RWPE2 (cell line): ENCODE data around the gene LTA.

ENCODE experiments used
- ATAC-seq: fragments of 200-7000 bp; cut with Tn5 transposase; 3 replicates; pipeline ENCODE4 v1.9.1; 2021; ENCODE audit warnings: low read depth
- DNase-seq: peaks from one replicate; pipeline ENCODE4 v3.0.0-alpha.2; 2020; ENCODE audit warnings: low spot score
- H3K27ac ChIP-seq: fragments of 450-650 bp; 2 replicates; pipeline ENCODE4 v1.5.1; 2017; ENCODE audit warnings: mild to moderate bottlenecking; ENCODE audit not compliant: poor library complexity, severe bottlenecking
- H3K27me3 ChIP-seq: fragments of 250-450 bp; sonication (Bioruptor Pico); 2 replicates; pipeline ENCODE4 v1.5.1; 2021; ENCODE audit warnings: mild to moderate bottlenecking, moderate library complexity; ENCODE audit not compliant: insufficient read depth, poor library complexity, severe bottlenecking
- H3K36me3 ChIP-seq: fragments of 250-450 bp; sonication (Bioruptor Pico); 2 replicates; pipeline ENCODE4 v1.5.1; 2020; ENCODE audit warnings: low read depth, mild to moderate bottlenecking, moderate library complexity
- H3K4me1 ChIP-seq: fragments of 250-450 bp; sonication (Bioruptor Pico); 2 replicates; pipeline ENCODE4 v1.5.1; 2021; ENCODE audit warnings: mild to moderate bottlenecking, moderate library complexity; ENCODE audit not compliant: insufficient read depth, poor library complexity, severe bottlenecking
- H3K4me3 ChIP-seq: fragments of 250-450 bp; sonication (Bioruptor Pico); 2 replicates; pipeline ENCODE4 v1.5.1; 2021; ENCODE audit warnings: mild to moderate bottlenecking, moderate library complexity; ENCODE audit not compliant: severe bottlenecking
- H3K9me3 ChIP-seq: fragments of 250-450 bp; sonication (Bioruptor Pico); 2 replicates; pipeline ENCODE4 v1.5.1; 2021; ENCODE audit warnings: mild to moderate bottlenecking, moderate library complexity; ENCODE audit not compliant: severe bottlenecking
- CTCF ChIP-seq: fragments of 450-650 bp; IDR thresholded peaks from one replicate; pipeline ENCODE4 v1.5.1; 2017; ENCODE audit warnings: mild to moderate bottlenecking, moderate library complexity; ENCODE audit not compliant: poor library complexity, severe bottlenecking

LTA gene

GRCh38 chr6:31528821-31529328, 43.2 kb upstream of the LTA start, which contains the start of gene MCCD1:
MCCD1 (plus strand) TSS chr6:31528962; CDS start chr6:31529015, 53 bp downstream.
- Histone ChIP-seq H3K27me3 (no peaks in the 10 kb centered on the region), H3K36me3 (peaks cover 39% of the 10 kb centered on the region), H3K9me3 (no peaks in the 10 kb centered on the region), H3K4me3 (no peak within 1 kb of the TSS), H3K4me1 (no peaks in the 10 kb centered on the region), H3K27ac (no peak within 1 kb of the TSS)
- ATAC-seq (peak; percentile 13), DNase-seq (no peak)
- no peak for TF ChIP-seq CTCF

DNA sequence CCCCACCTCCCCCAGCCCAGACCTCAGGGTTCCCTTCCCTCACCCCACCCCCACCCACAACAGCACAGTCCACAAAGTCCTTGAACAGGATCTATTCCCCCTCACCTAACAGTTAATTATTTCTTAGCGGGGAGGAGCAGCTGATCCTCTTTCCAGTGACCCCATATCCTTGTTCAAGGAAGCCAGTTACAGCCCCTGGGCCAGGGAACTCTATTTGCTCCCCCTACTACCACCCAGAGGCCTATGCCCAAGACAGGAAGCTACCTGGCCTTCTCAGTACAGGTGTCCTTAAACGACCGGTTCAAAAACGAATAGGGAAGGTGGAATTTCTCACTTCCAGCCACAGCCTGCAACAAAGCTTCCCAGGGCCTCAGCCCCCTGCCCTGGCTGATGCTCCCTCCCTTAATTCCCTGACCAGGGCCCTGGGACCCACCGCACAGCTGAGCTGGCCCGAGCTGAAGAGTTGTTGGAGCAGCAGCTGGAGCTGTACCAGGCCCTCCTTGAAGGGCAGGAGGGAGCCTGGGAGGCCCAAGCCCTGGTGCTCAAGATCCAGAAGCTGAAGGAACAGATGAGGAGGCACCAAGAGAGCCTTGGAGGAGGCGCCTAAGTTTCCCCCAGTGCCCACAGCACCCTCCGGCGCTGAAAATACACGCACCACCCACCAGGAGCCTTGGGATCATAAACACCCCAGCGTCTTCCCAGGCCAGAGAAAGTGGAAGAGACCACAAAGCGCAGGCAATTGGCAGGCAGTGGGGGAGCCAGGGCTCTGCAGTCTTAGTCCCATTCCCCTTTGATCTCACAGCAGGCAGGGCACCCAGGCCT, 42.5 kb upstream of the LTA start:
- H3K27ac ChIP-seq = no peak overlapping the region
- no peaks in the 10 kb centered on the region for H3K4me1 ChIP-seq
- DNase-seq = no peak
- peaks cover 46% of the 10 kb centered on the region for H3K36me3 ChIP-seq
- no peak for TF ChIP-seq CTCF
- H3K9me3 ChIP-seq = no peaks in the 10 kb centered on the region
- peak; percentile 31 for ATAC-seq
- H3K4me3 ChIP-seq = no peak overlapping the region
- H3K27me3 ChIP-seq = no peaks in the 10 kb centered on the region

- no peak overlapping the region for H3K27ac ChIP-seq
- H3K27me3 ChIP-seq = no peaks in the 10 kb centered on the region
- TF ChIP-seq CTCF = no peak
- peaks cover 57% of the 10 kb centered on the region for H3K36me3 ChIP-seq
- no peaks in the 10 kb centered on the region for H3K9me3 ChIP-seq
- no peak for DNase-seq
- no peak for ATAC-seq
- no peaks in the 10 kb centered on the region for H3K4me1 ChIP-seq
- no peak overlapping the region for H3K4me3 ChIP-seq
These were observed 41.4 kb upstream of the LTA start for GRCh38 chr6:31530659-31531058.

DNA sequence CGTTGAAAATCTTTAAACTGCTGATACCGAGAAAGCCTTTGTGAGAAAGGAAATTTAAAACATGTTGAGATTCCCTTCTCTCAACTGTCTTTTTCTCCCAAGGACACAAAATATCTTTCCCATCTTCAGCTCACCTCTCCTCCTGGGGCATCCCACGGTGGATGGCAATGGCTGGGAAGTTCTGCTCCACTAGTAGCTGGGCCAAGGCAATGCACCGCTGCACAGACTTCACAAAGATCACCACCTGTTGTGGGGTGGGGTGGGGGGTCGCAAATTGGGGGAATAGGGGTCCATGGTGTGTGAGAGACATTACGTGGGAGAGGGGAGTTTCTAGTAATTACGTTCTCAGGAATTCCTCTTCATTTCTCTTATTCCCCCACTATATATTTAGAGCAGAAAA, 40.9 kb upstream of the LTA start:
- no peaks in the 10 kb centered on the region for H3K4me1 ChIP-seq
- DNase-seq (no peak), ATAC-seq (no peak)
- H3K27me3 ChIP-seq = no peaks in the 10 kb centered on the region
- no peak overlapping the region for H3K4me3 ChIP-seq
- peaks cover 62% of the 10 kb centered on the region for H3K36me3 ChIP-seq
- no peak for TF ChIP-seq CTCF
- no peak overlapping the region for H3K27ac ChIP-seq
- no peaks in the 10 kb centered on the region for H3K9me3 ChIP-seq
